Stimulated activated CD4-positive, alpha-beta T cell treated with anti-CD3 and anti-CD28 coated beads, TNF-alpha, amount 100 ng/mL, for 48 hours (primary cell): ENCODE data around the gene HOXA5.

Experiments used
- DNase-seq, 3 donors: peaks; one replicate each; pipeline ENCODE4 v3.0.0-alpha.2; 2020; ENCODE audit warnings: low read depth in 3 of 3

The HOXA5 gene

GRCh38 chr7:27148756-27149641, 5.5 kb upstream of the HOXA5 start:
- DNase-seq, result no peak

GRCh38 chr7:27148031-27148755, 4.7 kb upstream of the HOXA5 start:
- DNase-seq, result no peak

GRCh38 chr7:27147199-27148030, 3.9 kb upstream of the HOXA5 start, which contains the start of gene HOXA6:
TSS of gene HOXA6 (minus strand) at chr7:27147774. CDS start at chr7:27147749, 25 bp downstream.
- no peak for DNase-seq

GRCh38 chr7:27146491-27147198, 3.2 kb upstream of the HOXA5 start:
- DNase-seq, result no peak

GRCh38 chr7:27145914-27146412, 2.5 kb upstream of the HOXA5 start:
- no peak for DNase-seq

GRCh38 chr7:27145165-27145913, 1.9 kb upstream of the HOXA5 start:
- DNase-seq, result no peak

GRCh38 chr7:27144781-27145164, 1.3 kb upstream of the HOXA5 start:
- no peak for DNase-seq

GRCh38 chr7:27143950-27144780, 684 bp upstream of the HOXA5 start:
- no peak for DNase-seq

- DNase-seq, result no peak
Observed at GRCh38 chr7:27142580-27143022, 880 bp downstream of the HOXA5 start.

- no peak for DNase-seq
Observed at GRCh38 chr7:27141923-27142579, 1.4 kb downstream of the HOXA5 start.

GRCh38 chr7:27141137-27141922, 2.2 kb downstream of the HOXA5 start:
- no peak for DNase-seq

GRCh38 chr7:27140126-27140857, 3.2 kb downstream of the HOXA5 start:
- no peak for DNase-seq

GRCh38 chr7:27139334-27140125, 4.0 kb downstream of the HOXA5 start:
- no peak for DNase-seq

- no peak for DNase-seq
Observed at GRCh38 chr7:27138985-27139333, 4.5 kb downstream of the HOXA5 start.

- DNase-seq, result no peak
Observed at GRCh38 chr7:27138472-27138871, 5.0 kb downstream of the HOXA5 start.

- DNase-seq, result no peak
Observed at GRCh38 chr7:27137640-27138315, 5.7 kb downstream of the HOXA5 start.
